Ascending aorta (tissue), 2 donors: ENCODE measurements around the gene BPIFA1. TPM values are rescaled to one million over a fixed set of nuclear protein-coding genes. Genes with fewer than 3 reads are reported as not detected.

Experiments
- DNase-seq, 2 donors: peaks; one replicate each; pipeline ENCODE4 v3.0.0-alpha.2; 2019; ENCODE audit warnings: low spot score in 2 of 2
- H3K27ac ChIP-seq, 2 donors: fragments of 200-600 bp; sonication (generic); one replicate each; pipeline ENCODE4 v1.5.1; 2016 to 2017; ENCODE audit warnings: mild to moderate bottlenecking in 1 of 2
- H3K27me3 ChIP-seq: fragments of 200-600 bp; sonication (generic); one replicate; pipeline ENCODE4 v1.5.1; 2017
- H3K36me3 ChIP-seq, 2 donors: fragments of 200-600 bp; sonication (generic); one replicate each; pipeline ENCODE4 v1.5.1; 2016
- H3K4me1 ChIP-seq, 2 donors: fragments of 200-600 bp; sonication (generic); one replicate each; pipeline ENCODE4 v1.5.1; 2016 to 2017; ENCODE audit warnings: mild to moderate bottlenecking in 1 of 2
- H3K4me3 ChIP-seq, 2 donors: fragments of 200-600 bp; sonication (generic); one replicate each; pipeline ENCODE4 v1.5.1; 2016 to 2017; ENCODE audit warnings: mild to moderate bottlenecking in 1 of 2
- H3K9me3 ChIP-seq, 2 donors: fragments of 200-600 bp; sonication (generic); one replicate each; pipeline ENCODE4 v1.5.1; 2016
- intact Hi-C: fragments of 100-400 bp; cut with DNase I; formaldehyde crosslinking; loops from one replicate; pipeline ENCODE4 v1.15.1; 2023
- total RNA-seq: library from RNA; depleted of rRNA; stranded (reverse); fragments of >200 nt; gene quantifications from one replicate; pipeline ENCODE4 v1.1.0, GENCODE V29; 2016
- TF ChIP-seq, protein P1 (sequence below), 3 experiments: fragments of 200-600 bp in 2 of 3; fragments of 450-650 bp in 1 of 3; sonication (generic) in 2 of 3; IDR thresholded peaks; one replicate each; pipeline ENCODE4 v1.5.1; 2016 to 2019; ENCODE audit warnings: antibody characterized with exemption in 3 of 3, mild to moderate bottlenecking in 1 of 3, moderate library complexity in 1 of 3

The BPIFA1 gene
- total RNA-seq, 1 donor from 2014 or later = not detected

DNA sequence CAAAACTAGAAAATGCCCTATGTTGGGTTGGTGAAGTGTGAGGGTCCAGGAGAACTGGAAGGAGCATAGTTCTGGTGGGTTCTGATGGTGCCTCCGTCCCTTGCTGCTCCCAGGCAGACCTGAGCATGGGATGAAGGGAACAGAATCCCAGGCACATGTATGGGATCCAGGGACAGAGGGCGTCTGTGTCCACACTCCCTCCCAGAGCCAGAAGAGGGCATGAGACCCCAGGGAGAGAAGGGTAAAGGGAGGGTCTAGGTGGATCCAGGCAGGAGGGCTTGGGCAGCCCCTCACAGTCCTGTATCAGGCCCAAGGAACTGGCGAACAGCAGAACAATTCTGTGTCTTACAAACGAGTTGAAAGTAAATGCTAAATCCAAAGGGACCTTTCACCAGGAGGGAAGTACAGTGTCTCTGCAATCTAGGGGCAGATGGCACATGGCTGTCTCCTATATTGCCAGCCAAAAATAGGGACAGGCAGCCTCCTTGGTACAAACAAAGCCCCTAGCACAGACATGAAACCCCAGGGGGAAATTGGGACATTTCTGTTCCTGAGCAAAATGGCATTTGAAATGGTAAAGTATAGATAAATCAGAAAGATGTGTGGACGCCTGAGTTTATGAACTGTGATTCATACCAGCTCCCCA lies 2.5 kb upstream of the BPIFA1 start:
- H3K9me3 ChIP-seq = no peaks in the 10 kb centered on the region
- intact Hi-C loops = no loop called here
- no peak overlapping the region for H3K4me3 ChIP-seq
- no peak overlapping the region for H3K27ac ChIP-seq
- no peaks in the 10 kb centered on the region for H3K36me3 ChIP-seq
- no peaks in the 10 kb centered on the region for H3K4me1 ChIP-seq
- TF ChIP-seq, protein P1, sequence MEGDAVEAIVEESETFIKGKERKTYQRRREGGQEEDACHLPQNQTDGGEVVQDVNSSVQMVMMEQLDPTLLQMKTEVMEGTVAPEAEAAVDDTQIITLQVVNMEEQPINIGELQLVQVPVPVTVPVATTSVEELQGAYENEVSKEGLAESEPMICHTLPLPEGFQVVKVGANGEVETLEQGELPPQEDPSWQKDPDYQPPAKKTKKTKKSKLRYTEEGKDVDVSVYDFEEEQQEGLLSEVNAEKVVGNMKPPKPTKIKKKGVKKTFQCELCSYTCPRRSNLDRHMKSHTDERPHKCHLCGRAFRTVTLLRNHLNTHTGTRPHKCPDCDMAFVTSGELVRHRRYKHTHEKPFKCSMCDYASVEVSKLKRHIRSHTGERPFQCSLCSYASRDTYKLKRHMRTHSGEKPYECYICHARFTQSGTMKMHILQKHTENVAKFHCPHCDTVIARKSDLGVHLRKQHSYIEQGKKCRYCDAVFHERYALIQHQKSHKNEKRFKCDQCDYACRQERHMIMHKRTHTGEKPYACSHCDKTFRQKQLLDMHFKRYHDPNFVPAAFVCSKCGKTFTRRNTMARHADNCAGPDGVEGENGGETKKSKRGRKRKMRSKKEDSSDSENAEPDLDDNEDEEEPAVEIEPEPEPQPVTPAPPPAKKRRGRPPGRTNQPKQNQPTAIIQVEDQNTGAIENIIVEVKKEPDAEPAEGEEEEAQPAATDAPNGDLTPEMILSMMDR (IDR thresholded peaks at IDR 0.05) = no peak
- no peak for DNase-seq
- no peaks in the 10 kb centered on the region for H3K27me3 ChIP-seq

DNA sequence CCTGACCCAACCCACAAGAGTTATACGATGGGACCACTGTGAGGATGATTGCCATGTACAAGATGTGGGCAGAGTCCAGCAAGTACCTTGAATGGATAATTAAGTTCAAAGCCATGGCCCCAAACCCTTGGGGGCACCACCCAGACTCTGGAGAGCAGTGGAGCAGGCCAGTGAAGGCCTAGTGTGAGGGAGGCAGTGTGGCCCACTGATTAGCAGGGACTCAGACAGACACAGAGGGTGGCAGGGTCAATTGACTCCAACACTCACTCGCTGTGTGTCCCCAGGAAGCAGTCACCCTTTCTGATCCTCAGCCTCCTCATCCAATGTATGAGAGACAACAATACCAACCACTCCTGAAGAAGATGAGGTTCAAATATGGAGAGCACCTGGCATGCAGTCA lies 1.7 kb upstream of the BPIFA1 start:
- no peaks in the 10 kb centered on the region for H3K4me1 ChIP-seq
- H3K9me3 ChIP-seq = no peaks in the 10 kb centered on the region
- intact Hi-C loops = no loop called here
- no peak overlapping the region for H3K4me3 ChIP-seq
- no peak for DNase-seq
- H3K27ac ChIP-seq = no peak overlapping the region
- no peaks in the 10 kb centered on the region for H3K36me3 ChIP-seq
- TF ChIP-seq, protein P1 (IDR thresholded peaks at IDR 0.05) = no peak
- H3K27me3 ChIP-seq = no peaks in the 10 kb centered on the region

DNA sequence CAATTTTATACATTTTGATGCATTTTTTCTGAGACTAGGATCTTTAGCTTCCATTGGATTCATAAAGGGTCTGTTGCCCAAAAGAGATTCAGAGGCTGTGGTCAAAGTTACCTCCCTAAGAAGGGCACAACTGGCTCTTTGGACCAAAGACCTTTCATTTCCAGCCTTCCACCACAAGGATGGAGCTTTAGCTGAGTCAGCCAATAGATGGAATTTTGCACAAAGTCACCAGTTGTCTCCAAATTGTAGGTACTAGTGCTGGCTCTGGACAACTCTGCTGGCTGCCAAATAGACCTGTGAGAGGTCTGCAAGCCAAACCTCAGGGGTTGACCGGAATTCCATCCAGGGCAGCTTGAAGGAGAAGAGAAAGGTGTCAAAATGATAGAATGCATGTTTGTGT lies 555 bp downstream of the BPIFA1 start:
- TF ChIP-seq, protein P1 (IDR thresholded peaks at IDR 0.05) = no peak
- no peak overlapping the region for H3K27ac ChIP-seq
- no peak overlapping the region for H3K4me3 ChIP-seq
- no peaks in the 10 kb centered on the region for H3K4me1 ChIP-seq
- intact Hi-C loops = no loop called here
- H3K27me3 ChIP-seq = no peaks in the 10 kb centered on the region
- no peak for DNase-seq
- no peaks in the 10 kb centered on the region for H3K9me3 ChIP-seq
- no peaks in the 10 kb centered on the region for H3K36me3 ChIP-seq

DNA sequence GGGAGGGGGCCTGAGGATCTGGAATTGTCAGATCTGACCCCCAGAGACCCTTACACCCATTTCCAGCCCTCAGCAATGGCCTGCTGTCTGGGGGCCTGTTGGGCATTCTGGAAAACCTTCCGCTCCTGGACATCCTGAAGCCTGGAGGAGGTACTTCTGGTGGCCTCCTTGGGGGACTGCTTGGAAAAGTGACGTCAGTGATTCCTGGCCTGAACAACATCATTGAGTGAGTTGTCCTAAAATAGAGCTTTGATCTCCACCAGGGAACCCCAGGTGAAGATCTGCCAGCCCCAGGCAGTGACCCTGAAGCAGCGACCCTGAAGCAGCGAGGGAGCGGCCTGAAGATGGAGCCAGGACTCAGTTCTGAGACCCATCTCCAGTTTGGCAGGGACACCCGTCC lies 2.2 kb downstream of the BPIFA1 start:
- TF ChIP-seq, protein P1 (IDR thresholded peaks at IDR 0.05) = no peak
- H3K36me3 ChIP-seq = no peaks in the 10 kb centered on the region
- DNase-seq = no peak
- H3K27me3 ChIP-seq = no peaks in the 10 kb centered on the region
- intact Hi-C loops = no loop called here
- H3K9me3 ChIP-seq = no peaks in the 10 kb centered on the region
- no peaks in the 10 kb centered on the region for H3K4me1 ChIP-seq
- H3K27ac ChIP-seq = no peak overlapping the region
- H3K4me3 ChIP-seq = no peak overlapping the region

DNA sequence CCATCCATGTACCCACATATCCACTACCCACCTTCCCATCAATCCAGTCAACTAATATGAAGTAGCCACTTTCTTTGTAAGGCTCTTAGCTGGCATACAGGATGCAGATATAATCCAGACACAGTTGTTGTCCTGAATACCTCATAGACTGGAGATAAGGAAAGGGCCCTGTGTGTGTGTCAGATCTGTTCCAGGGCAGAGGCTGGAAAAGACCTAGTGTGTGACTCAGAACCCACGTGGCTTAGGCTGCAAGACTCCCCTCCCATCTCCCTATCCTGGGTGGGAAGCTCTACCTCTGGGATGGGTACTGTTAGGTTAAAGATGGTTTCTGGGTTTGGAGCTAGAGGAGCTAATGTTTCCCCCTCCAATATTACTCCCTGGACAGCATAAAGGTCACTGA lies 3.6 kb downstream of the BPIFA1 start:
- Histone ChIP-seq H3K4me1 (no peaks in the 10 kb centered on the region), H3K36me3 (no peaks in the 10 kb centered on the region), H3K27ac (no peak overlapping the region), H3K4me3 (no peak overlapping the region), H3K27me3 (no peaks in the 10 kb centered on the region), H3K9me3 (no peaks in the 10 kb centered on the region)
- DNase-seq = no peak
- intact Hi-C loops = no loop called here
- TF ChIP-seq, protein P1 (IDR thresholded peaks at IDR 0.05) = no peak
